Eye (tissue), 1 donor: ENCODE data around the gene POLE.

Source experiments
- DNase-seq: peaks from one replicate; pipeline ENCODE4 v3.0.0-alpha.2; 2015

Gene POLE

DNA sequence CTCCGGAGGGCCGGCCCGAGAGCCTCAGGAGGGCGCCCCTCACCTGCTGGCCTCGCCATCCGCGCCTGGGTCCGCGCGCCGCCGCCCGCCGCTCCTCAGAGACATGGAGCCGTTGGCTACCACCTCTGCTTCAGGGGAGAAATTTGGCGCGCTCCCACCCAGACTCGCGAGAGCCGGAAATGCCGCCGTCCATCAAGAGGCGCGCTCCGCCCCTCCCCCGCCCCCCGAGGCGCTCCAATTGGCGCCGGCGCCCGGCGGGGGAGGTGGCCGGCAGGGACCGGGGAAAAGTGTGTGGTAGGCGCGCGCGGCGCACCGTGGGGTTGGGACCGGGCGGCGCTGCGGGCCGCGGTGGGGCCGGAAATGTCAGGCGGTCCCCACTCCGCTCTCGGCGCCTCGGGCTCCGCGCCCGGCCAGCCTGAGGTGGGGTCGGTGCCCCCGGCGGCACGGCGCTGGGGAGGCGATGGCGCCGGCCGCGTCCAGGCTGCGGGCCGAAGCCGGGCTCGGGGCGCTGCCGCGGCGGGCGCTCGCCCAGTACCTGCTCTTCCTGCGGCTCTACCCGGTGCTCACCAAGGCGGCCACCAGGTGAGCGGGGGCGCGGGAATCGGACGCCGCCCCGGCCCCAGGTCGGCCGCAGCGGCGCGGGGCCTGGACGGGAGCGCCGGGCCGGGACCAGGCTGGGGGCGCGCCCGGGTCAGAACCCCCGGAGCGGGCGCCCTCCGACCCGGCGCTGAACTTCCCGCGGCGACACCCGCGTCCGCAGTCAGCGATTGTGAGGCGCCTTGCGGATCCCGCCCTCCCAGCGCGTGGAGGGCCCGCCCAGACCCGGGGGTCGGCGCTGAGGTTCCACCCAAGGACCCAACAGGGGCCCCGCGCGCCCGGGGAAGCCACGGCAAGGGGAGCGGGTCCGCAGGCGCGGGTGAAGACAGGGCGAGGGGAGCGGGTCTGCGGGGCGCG, at the start of gene POLE, which contains the start of gene PXMP2:
Gene POLE (minus strand): TSS at position 132 of the 954 bp plus-strand sequence. CDS start 27 bp downstream, at position 105.
Gene PXMP2 (plus strand): TSS at position 377 of the 954 bp plus-strand sequence. CDS start 84 bp downstream, at position 461.
- peak; percentile 98 for DNase-seq

GRCh38 chr12:132736913-132737312, 49.8 kb upstream of the POLE start:
- no peak for DNase-seq

GRCh38 chr12:132736378-132736777, 49.2 kb upstream of the POLE start:
- no peak for DNase-seq

DNA sequence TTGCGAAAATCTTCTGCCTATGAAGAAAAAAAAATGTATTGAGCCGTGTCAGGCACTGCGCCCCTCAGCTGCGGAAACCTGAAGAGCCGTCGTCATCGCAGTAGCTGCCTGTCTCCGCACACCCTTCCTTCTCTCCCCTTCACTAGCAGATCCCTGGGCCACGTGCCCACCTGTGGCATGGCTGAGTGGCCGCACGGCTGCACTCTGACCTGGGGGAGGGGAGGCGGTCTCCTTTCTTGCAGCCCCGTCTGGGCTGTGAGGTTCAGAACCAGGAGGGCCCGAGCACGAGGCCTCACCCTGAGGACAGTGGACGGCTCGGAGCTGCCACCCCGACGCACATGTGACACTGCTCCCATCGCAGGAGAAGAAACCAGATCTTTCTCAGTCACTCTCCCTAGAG, 48.4 kb upstream of the POLE start:
- DNase-seq: no peak

- DNase-seq: peak; percentile 10
These were observed 47.1 kb upstream of the POLE start for GRCh38 chr12:132734206-132734605.

GRCh38 chr12:132731574-132731973, 44.4 kb upstream of the POLE start:
- no peak for DNase-seq

- no peak for DNase-seq
These were observed 43.2 kb upstream of the POLE start for GRCh38 chr12:132730353-132730752.

- no peak for DNase-seq
These were observed 42.6 kb upstream of the POLE start for GRCh38 chr12:132729541-132730320.

DNA sequence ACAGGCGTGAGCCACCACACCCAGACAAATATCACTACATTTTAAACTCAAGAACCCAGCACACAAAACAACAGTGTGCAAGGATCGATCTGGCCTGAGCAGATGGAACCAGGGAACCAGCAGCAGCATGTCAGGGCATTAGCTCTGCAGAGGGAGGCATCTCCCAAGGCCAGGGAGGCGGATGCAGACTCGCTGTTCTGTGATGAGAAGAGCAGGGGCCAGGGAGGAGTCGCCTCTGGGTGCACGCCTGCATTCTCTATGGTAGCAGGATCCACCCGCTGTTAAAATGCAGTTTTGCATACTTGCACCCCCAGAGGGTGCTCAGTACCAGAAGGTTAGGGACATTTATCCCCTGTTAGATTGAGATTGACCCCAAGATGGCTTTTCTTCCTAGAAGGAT, 41.4 kb upstream of the POLE start:
- no peak for DNase-seq

- DNase-seq: no peak
These were observed 40.1 kb upstream of the POLE start for GRCh38 chr12:132727091-132727794.

DNA sequence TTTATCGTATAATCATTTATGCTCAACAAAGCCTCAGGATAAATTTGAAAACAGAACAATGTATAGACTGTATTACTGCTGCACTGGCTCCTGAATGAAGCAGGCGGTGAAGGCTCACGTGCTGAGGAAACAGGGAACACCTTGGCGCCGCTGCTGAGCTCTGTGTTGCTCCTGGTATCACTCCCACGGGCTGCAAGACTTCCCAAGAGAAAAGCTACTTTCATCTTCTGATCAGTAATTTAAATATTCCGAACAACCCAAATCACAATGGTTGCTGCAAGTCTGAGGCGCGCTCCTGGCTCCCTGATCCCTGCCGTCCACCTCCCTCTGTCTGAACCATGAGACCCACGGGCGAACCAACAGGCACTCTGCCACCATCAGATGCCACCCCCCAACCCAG, 39.2 kb upstream of the POLE start:
- no peak for DNase-seq

- peak; percentile 40 for DNase-seq
These were observed 37.5 kb upstream of the POLE start for GRCh38 chr12:132724506-132725241.

DNA sequence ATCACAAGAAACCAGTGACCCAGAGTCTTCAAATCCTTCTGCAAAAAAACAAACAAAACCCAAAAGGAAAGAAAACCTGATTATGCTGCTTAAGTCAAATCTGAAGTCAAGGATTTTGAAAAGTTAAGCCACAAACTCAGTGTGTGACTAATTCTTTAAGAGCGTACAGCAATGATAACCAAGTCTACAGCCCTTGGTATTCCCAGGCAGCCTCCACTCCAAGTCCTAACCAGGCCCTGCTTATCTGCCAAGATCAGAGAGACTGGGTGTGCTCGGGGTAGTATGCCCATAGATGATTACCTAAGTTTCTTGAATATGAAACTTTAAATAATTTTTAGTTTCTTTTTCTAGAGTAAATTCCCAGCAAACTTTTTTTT, 36.6 kb upstream of the POLE start:
- DNase-seq: no peak

DNA sequence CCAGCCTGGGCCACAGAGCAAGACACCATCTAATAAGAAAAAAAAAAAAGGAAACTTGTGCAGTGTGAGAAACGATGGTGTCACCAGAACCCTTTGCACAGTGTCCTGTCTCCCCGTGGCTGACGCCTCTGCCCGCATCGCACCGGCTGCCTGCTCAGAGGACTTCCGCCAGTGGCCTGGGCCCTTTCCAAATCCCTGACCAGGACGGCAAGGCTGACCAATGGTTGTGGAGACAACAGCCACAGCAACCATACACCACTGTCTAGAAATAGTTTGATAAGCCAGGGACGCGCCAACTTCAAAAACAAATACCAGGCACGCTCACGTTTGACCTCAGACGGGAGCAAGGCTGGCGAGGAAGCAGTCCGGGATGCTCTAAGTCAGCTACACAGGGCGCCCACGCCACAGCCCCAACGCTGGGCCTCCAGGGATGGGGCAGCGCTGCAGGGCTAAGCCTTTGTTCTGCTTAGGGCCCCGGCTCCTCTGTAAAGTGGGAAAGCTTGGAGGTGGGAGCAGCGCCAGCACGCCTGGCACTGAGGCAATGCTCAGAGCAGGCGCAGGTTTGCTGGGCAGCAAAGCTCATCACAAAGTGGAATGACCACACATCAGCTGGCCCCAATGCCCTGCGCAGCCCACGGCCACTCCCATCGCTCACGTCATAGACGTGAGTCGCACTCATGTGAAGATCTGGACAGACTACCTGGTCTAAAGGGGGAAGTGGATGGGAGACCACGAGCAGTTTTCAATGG, 36.0 kb upstream of the POLE start:
- DNase-seq: no peak

GRCh38 chr12:132720606-132721345, 33.6 kb upstream of the POLE start:
- DNase-seq: no peak

GRCh38 chr12:132719954-132720324, 32.8 kb upstream of the POLE start:
- no peak for DNase-seq

- DNase-seq: no peak
These were observed 32.2 kb upstream of the POLE start for GRCh38 chr12:132719141-132719953.

DNA sequence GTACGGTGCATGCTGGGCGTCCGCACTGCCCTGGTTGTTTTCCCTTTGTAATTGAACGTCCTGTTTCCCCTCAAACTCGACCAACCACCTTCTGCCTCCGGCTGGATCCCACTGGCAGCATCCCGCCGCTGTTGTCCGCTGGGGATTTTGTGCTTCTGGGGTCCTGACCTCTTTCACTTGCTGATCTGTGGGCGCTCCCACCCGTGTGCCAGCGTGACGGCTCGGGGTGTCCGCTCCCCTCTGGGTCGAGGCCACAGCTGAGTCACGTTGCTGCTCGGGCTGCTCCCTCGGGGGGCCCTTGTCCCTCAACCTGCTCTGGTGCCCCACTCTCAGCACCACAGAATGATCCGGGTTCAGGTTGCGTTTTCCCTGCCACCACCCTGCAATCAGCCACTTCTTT, 31.5 kb upstream of the POLE start:
- no peak for DNase-seq

GRCh38 chr12:132717531-132718387, 30.6 kb upstream of the POLE start:
- no peak for DNase-seq
